HL-60/S4 treated with retinoic acid at 250 ng/mL for 4 days and 3 days (cell line): ENCODE measurements around the gene PDLIM1.
"Not testable (repeated sequence)": the region's sequence is repeated elsewhere in the genome, so short reads cannot be mapped to it uniquely, and the experiment has no call there.

ENCODE experiments used
- in situ Hi-C: fragments of 300-500 bp; cut with MboI; formaldehyde crosslinking; loops from 2 replicates; pipeline ENCODE4 v1.7.0; 2022; ENCODE audit warnings: low sequenced_read_pairs

The PDLIM1 gene

DNA sequence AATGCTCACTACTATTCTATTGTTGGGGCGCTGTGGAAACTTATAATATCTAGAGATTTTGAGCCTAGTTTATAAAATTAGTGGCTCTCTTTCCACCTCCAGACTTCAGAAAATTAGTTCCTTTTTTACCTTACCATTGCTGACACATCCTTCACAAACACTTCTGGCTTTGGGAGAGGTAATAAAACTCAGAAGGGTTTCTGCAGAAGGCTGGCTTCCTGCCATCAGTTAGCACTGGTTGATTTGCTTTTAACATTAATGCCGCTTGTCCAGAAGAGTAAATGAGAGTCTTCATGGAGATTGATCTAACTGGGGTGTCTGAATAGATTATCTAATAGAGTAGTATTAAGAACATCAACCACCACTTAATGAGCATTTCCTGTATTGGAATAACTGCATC, 76.4 kb downstream of the PDLIM1 start:
- in situ Hi-C loops = no loop called here

- in situ Hi-C loops = no loop called here
Measured at GRCh38 chr10:95211606-95212279, 79.1 kb downstream of the PDLIM1 start.

GRCh38 chr10:95209509-95210127, 81.2 kb downstream of the PDLIM1 start:
- in situ Hi-C loops = no loop called here

- in situ Hi-C loops = no loop called here
Measured at GRCh38 chr10:95208702-95209391, 82.0 kb downstream of the PDLIM1 start.

- in situ Hi-C loops = not testable (repeated sequence)
Measured at GRCh38 chr10:95202865-95203264, 87.9 kb downstream of the PDLIM1 start.

DNA sequence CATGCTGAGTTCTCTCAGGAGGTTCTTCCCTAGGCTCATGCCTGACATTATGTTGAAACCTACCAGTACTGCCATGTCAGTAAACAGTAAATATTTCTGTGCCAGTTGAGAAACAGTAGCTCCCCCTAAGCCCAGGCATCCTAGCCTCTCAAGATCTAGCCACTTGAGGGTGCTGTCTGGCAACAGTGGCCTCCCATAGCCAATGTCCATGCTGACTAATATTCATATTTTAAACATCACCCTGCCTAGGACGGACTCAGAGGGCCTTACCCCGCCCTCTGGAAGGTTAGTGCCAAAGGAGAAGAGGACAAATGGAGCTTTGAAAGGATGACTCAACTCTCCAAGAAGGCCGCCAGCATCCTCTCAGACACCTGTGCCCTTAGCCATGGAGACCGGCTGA, 89.1 kb downstream of the PDLIM1 start:
- in situ Hi-C loops = no loop called here

GRCh38 chr10:95196046-95196445, 94.8 kb downstream of the PDLIM1 start:
- in situ Hi-C loops = no loop called here

- in situ Hi-C loops = no loop called here
Measured at GRCh38 chr10:95193944-95194343, 96.9 kb downstream of the PDLIM1 start, which contains the start of gene ACSM6. ACSM6 (plus strand) TSS chr10:95194238; CDS start chr10:95194486, 248 bp downstream.

DNA sequence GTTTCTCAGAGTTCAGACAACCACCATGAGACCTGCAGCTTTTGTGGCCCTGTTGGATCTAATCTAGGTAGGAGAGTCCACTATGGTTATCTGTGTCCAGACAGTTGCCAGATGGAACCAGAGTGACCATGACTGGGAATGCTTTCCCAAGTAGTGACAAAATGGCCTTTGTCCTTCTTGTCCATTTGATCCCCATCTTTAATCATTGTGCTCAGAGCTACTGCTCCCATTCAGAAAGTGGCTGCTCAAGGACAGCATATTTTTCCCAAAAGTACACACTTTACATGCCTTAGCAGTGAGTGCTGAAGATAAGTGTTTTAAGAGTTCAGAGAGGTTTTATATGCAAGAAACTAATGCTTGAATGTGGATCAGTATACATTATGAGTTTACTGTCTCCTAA, 102.2 kb downstream of the PDLIM1 start:
- in situ Hi-C loops = no loop called here

DNA sequence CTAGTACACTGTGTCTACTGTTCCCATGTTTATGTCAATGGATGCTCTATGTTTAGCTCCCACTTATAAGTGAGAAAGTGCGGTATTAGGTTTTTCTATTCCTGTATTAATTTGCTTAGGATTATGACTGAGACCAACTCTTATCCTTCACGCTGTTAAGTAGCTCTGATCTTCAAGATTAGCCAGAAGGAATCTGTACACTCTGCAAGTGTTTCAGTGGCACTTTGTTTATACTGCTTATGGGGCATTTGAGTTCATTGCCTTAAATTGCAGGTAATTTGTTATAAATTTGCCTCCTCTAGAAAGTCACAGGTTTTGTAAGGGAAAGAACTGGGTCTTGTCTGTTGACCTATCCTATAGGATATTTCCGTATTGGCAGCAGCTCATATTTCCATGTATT, 103.2 kb downstream of the PDLIM1 start:
- in situ Hi-C loops = no loop called here
